NCI-H69 (cell line): ENCODE data around the gene RBM33.
"Not testable (repeated sequence)": the region's sequence is repeated elsewhere in the genome, so short reads cannot be mapped to it uniquely, and the experiment has no call there.

ENCODE experiments used
- DNase-seq: peaks from one replicate; lab custom pipeline; 2025; lab: John Stamatoyannopoulos, UW

Gene RBM33, protein sequence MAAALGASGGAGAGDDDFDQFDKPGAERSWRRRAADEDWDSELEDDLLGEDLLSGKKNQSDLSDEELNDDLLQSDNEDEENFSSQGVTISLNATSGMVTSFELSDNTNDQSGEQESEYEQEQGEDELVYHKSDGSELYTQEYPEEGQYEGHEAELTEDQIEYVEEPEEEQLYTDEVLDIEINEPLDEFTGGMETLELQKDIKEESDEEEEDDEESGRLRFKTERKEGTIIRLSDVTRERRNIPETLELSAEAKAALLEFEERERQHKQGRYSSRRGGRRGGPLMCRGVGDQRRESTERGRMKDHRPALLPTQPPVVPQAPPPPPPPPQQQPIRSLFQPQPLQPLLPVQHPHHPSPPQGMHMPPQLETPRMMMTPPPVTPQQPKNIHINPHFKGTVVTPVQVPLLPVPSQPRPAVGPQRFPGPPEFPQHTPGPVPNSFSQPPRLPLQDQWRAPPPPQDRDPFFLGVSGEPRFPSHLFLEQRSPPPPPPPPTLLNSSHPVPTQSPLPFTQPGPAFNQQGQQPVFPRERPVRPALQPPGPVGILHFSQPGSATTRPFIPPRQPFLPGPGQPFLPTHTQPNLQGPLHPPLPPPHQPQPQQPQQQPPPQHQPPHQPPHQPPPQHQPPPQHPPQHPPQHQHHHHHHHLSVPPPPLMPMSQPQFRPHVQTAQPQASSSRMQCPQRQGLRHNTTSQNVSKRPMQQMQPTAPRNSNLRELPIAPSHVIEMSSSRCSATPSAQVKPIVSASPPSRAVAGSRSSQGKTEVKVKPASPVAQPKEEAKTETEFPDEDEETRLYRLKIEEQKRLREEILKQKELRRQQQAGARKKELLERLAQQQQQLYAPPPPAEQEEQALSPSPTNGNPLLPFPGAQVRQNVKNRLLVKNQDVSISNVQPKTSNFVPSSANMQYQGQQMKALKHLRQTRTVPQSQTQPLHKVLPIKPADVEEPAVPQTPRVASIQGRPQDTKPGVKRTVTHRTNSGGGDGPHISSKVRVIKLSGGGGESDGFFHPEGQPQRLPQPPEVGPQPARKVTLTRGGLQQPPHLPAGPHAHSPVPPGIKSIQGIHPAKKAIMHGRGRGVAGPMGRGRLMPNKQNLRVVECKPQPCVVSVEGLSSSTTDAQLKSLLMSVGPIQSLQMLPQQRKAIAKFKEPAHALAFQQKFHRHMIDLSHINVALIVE

DNA sequence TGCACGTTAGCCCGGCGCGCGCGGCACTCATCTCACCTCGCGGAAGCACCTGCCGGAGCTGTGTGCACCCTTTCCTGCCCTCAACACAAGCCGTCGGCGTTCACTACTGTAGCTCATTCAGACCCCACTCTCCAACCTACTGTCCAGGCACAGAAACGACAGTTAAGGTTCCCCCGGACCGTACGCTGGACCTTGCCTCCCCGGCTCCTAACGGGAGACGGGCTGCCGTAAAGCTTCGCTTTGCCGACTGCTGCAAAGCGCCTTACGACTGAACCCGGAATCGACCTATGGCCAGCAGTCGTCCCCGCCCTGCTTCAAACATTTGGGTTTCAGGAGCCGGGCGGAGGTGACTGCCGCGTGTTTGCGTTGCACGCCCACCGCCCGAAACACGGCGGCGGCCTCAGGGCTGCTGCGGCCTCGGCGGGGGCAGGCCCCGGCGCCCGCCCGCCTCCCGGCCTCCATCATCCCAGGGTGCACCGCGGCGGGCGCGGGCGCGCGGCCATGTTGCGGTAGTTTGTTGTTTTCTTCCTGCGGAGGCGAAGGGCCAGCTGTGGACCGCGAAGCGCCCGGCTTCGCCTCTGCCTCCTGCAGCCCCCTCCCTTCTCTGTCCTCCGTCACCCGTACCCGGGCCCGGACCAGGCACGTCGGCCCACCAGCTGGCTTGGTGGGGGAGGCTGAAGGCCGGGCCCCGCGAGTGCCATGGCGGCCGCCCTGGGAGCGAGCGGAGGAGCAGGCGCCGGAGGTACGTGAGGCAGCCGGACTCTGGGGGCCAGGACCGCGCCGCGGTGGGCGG, at the start of gene RBM33:
RBM33 (plus strand) TSS at position 484 of the 793 bp plus-strand sequence; CDS start at position 700, 216 bp downstream.
- peak; percentile 92 for DNase-seq

DNA sequence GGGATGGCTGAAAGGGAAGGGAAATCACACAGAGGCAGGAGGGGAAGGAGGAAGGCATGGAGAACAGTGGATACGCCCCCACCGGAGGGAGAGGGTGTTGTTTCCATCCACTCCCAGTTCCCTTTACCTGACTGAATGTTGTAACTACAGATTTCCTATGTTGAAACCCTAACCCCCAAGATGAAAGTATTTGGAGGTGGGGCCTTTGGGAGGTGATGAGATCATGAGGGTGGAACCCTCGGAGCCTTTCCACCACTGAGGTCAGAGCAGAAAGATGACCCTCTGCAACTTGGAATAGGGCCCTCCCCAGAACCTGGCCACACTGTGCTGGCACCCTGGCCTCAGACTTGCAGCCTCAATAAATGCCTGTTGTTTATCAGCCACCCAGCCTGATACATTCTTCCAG, 49.5 kb upstream of the RBM33 start:
- no peak for DNase-seq

DNA sequence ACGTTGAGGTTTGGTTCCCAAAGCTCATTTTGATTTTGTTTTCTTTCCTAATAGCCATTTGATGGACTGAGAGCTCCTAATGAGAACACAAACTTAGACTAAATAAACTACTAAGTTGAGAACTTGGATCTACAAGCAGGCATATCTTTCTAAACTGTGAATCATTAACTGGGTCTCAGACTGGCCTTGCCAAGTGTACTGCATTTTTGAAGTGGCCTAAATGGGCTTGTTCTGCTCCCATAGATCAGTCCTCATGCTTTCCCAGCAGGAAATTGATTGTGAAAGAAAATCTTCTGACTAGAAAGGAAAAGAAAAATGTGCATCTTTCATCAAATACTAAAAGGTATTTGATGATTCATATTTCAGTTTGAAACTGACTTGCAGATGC, 46.7 kb upstream of the RBM33 start:
- no peak for DNase-seq

DNA sequence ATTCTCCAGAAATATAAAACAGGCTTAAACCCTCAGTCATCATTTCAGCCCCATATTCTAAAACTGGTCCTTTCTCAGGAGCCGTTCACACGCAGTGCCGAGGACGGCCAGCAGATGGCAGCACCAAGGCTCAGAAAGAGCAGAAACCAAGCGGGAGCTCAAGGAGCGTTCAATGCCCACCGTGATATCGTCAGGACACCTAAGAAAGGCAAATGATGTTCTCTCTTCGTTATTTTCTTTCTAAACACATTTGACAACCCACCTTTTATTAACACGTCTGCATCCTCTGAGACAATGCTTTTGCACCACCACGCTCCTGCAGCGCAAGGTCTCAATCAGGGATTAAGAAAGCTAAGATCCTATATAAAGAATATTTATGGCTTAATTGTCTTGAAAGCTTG, 45.7 kb upstream of the RBM33 start:
- peak; percentile 78 for DNase-seq

DNA sequence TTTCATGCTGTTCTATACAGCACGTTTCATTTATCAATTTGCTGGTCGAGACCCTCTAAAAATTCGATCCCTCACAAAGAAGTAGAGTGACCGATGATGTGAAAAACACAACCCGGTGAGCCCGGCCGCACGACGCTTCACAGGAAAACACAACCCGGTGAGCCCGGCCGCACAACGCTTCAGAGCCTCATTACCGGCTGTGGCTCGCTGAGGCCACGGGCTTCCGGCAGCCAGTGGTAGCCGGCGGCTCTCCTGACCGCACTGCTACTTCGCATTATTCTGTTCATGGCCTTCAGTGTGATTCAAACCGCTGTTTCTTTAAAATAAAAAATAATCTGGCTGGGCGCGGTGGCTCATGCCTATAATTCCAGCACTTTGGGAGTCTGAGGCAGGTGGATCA, 42.3 kb upstream of the RBM33 start:
- no peak for DNase-seq

DNA sequence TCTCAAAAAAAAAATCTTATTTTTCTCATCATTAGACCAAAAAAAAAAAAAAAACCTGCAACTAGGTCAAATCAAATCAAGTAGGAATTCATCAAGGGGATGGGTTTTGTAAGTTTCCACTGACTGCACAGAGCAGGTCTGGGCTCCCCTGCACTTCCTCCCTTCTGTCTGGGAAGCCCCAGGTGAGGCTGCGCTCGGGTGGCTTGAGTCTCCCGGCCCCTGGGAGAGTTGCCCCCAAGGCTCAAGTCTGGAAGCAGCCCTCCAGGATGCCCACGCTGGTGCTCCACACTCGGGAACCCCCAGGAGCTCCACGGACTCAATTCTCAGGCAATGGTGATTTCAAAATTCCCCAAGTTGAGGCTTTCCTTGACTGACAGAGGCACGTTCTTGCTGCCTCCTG, 41.7 kb upstream of the RBM33 start:
- DNase-seq: no peak

DNA sequence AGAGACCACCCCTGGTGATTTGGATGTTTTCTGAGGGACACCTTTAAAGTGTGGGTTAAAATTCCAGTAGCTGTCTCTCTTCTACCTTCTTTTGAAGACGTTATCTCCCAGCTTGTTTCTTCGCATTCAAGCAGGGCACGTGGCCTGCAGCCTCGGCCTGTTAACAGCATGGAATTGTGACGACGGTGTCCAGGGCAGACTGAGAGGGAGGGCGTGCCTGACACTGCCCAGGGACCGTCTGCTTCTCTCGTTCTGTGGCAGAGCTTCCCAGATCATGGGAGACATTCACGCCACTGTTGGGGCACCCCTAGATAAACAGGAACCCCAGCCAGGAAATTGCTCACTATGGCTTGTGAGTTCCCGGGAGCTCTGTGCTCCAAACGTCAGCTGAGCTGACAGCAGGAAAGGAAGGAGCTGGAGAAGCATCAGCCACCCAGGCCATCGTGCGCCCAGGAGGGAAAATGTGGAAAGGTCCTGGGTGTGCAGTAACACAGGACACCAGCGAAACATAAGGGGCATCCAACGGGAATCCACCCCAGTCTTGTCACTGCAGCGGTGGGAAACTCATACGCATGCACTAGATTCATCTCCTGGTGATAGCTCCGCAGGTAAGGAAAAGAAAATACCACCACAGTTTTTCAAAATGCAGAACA, 41.1 kb upstream of the RBM33 start:
- no peak for DNase-seq

DNA sequence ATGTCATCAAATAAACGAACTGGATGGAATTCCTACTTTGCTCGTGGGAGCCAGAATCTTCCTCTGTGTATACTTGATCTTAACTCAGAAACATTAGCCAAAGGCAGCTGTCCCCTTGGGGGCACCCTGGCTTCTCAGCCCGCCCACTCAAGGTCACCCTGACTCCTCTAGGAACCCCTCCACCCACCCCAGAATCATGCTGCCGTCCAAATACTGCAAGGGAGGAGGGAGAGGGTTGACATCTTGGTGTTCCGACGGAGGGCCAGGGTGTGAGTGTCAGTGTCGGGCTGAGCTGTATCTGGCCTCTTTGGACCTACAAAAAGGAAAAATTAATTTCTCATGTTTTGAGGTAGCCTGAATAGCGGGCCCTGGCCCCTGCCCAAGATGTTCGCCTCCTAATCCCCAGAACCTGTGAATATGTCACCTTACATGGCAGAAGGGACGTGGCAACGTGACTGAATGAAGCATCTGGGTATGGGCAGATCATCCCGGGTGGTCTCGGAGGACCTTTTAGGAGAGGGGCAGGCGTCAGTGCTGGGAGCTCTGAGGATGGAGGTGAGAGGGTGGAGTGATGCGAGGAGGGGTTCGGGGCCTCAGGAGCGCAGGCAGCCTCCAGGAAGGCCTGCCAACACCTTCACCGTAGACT, 40.5 kb upstream of the RBM33 start:
- DNase-seq: no peak

DNA sequence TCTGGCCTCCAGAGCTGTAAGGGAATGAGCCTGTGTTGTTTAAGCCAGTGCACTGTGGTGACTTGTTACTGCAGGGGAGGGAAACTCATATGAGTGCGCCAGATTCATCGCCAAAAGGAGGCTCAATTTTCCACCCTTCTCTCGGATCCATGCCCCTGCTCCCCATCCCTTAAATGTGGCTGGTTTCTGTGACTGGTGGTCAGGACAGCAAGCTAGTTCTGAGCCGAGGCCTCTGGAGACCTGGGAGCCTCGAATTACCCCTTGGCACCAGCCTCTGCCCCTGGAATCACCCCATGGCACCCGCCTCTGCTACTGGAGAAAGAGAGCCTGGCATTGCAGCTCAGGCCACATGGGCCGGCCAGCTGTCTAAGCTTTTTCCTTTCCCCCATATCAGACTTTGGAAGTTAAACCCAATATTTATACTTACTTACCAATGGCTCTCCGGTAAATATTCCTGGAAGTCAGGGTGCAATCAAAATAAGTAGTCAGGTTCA, 39.9 kb upstream of the RBM33 start:
- DNase-seq: no peak

DNA sequence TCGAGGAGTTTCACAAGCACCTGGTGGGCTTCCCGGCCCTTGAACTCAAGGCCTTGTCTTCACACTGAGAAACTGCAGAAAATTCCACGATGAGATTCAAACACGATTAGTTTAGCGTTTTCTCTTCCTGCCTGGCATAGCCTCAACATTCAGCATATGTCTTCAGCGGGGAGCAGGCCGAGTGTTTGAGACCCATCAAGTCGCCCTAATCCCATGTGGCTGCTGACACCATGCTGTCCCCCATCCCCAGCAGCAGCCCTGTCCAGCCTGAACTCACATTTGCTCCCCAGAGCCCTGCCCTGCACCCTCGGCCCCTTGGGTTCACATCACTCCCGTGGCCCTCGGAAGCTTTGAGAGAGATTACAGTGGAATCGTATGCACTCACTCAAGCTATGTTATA, 35.3 kb upstream of the RBM33 start:
- DNase-seq: no peak

DNA sequence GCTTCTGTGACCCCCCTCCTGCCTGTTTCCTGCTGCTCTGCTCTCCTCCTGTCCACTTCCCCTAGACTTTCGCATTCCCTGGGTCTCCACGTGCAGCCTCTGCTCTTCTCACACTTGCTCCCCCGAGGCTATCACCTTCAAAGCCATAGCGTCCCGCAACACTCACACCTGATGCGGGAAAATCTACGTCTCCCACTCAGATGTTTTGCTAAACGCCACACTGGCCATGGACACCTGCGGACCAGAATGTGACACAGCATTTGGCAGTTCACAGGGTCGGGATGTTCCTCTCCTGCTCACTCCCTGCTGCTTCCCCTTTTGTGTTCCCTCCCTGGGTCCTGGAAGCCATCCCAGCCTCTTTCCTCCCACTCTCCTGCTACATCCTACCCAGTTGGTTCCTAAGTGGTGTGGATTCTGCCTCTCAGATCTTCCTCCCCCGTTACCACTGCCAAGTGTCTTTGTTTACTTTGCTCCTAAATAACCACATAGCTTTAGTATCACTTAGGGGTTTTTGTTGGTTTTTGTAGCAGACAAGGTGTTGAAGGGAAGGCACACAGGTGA, 33.7 kb upstream of the RBM33 start:
- DNase-seq: peak; percentile 17

DNA sequence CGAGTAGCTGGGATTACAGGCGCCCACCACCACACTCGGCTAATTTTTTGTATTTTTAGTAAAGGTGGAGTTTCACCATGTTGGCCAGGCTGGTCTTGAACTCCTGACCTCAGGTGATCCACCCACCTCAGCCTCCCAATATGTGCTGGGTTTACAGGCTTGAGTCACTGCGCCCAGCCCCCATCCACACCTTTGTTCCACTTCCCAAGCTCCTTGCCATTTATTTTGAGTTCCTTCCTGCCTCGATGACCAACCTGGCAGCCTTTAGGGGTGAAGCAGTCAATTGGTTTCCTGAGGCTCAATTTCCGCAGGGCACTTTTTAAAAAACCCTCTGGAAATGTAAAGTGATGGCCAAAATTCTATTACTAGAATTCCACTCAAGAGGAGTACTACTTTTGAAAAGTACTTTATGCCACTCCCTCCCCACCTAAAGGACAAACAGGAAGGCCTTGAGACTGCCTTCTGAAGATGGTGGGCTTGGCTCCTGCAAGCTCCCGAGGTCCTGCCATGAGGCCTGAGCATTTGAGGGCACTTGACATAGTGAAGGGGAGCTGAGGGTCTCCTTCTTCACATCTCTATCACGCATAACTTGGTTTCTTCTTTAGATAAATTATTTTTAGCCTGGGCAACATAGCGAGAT, 32.5 kb upstream of the RBM33 start:
- DNase-seq: no peak

DNA sequence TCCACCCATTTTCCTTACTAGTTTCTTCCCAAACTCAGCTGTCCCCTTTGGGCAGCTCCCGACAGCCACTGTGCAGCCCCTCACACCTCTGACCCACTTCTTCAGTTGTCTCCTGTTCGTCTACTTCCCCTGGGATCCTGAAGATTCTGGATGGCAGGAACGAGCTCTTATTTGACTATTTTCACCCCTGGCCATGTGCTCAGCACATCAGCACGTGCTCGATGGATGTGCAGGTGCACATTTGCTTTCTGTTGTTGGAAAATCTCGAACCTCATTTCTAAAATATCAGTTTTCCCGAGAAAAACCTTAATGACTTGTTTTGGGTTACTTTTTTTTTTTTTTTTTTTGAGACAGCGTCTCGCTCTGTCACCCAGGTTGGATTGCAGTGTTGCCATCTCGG, 31.8 kb upstream of the RBM33 start:
- DNase-seq: no peak

DNA sequence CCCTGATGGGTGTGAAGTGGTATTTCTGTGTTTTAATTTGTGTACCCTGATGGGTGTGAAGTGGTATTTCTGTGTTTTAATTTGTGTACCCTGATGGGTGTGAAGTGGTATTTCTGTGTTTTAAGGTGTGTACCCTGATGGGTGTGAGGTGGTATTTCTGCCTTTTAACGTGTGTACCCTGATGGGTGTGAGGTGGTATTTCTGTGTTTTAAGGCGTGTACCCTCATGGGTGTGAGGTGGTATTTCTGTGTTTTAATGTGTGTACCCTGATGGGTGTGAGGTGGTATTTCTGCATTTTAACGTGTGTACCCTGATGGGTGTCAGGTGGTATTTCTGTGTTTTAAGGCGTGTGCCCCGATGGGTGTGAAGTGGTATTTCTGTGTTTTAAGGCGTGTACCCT, 29.4 kb upstream of the RBM33 start:
- DNase-seq: not testable (repeated sequence)

DNA sequence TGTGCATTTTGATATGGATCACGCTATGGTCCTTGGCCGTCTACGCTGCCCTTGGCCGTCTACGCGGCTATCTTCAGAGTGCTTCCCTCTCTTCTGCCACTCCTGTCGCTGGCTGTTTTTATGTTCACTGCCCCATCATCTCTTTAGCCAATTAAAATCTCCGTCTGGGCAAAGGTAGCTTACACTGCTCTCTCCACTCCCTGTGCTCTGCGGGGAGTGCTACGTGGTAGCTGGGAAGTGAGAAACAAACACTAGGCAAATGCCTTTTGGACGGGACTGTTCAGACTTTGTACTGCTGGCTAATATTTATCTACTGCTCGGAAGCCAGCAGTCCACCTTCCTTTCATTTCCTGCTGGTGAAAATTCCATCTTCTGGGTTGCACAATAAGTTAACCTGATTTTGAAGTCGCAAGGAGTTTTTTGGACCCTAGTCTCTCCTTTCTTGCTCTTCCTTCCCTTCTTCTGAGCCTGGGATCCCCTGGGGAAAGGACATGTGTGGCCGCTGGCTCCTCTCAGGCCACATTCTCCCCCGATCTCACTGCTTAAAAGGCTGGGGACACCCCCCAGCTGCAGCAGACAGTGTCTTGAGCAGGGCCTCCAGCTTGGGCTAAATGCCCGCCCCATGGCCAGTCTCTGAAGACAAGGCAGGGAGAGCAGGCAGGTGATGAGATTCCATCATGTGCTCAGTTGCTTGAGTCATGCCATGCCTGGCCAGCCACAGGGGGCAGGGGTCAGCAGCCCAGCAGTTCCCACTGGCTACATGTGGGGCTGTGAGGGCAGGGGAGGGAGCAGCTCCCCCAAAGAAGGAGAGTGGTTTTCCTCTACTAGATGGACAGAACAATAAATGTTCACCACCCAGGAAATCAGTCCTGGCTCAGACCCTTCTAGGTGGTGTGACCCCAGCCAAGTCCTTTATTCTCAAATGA, 25.5 kb upstream of the RBM33 start:
- DNase-seq: peak; percentile 43

DNA sequence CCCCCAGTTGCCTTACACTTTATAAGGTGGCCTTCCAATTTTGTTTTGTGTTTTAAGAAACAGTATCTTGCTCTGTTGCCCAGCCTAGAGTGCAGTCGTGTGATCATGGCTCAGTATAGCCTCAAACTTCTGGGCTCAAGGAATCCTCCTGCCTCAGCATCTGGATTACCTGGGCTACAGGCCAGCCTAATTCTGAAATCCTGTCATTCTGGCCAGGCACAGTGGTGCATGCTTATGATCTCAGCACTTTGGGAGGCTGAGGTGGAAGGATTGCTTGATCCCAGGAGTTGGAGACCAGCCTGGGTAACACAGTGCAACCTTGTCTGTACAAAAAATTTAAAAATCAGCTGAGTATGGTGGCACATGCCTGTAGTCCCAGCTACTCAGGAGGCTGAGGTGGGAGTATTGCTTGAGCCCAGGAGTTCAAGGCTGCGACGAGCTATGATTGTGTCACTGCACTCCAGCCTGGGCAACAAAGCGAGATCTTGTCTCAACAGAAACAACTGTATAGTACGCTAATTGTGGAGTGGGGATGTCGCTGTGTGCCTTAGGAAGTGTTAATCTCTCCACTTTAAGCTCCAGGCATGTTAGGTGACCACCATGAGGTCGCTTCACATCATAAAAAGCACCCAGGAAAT, 24.7 kb upstream of the RBM33 start:
- no peak for DNase-seq

DNA sequence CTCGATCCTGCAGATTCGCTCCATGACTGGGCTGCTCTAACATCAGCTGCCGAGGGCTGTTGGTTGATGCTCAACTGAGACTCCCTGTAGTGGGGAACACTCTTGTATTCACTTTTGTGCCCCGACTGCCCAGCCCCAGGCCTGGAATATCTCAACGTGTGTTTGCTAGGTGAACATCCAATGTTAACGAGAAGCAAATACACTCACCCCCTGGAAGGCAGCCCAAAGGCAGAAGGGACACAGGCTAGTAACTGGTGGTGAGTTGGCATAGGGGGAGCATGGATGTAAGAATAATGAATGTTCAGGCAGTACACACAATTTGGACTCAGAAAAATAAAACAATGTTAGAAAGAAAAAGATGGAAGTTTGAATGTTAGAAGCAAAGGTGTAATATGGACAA, 24.0 kb upstream of the RBM33 start:
- no peak for DNase-seq

DNA sequence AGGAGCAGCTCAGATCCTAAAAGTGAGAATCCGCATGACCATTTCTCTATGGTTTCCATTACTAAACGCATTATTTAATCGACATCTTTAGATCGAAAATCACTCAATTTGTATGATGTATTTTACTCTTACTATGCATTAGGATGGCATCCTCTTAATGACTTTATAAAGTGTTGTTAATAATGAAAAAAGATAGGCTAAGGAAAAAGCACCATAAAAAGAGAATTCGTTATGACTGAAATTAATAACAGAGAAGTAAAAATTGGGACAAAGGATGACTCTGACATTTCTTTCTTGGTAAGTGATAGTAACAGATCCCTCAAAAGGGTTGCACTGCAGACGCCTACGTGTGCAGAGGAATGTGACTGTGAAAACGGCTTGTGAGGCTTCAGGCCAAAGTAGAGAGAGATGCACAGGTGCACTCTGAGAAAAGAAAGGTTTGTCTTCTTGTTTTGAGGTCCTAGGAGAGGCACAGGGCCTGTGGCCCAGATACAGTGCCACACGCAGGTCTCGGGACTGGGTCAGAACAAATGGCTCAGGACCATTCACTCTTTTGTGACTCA, 23.0 kb upstream of the RBM33 start:
- DNase-seq: no peak
